ENCODE results near the gene RETREG3. TPM values are rescaled to one million over a fixed set of nuclear protein-coding genes. Genes with fewer than 3 reads are reported as not detected.

RETREG3 gene
- total and polyA plus RNA-seq, 2 donors (not counting 1 experiment from before 2014, with no cell fraction given), result 44.1 to 108 TPM

DNA sequence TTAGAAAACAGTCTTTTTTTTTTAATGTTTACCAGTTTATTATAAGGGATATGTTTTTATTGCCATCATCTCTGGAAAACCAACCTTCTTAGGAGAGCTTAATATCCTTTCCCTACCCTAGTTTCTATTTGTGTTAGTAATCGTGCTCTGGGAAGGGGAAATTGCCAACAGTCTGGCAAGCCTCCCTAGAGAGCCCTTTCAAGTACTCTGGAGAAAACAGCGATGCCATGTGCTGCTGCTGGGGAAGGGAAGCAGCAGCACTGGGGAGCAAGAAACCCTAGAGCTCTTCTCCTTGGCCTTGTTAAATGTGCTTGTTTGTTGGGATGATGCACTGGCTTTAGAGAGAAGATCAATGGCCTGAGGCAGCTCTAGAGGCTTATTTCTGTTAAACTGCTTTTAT lies 10.3 kb downstream of the RETREG3 start:
- no peak for TF ChIP-seq EZH2 (IDR thresholded peaks at IDR 0.05; ENCODE audit: borderline replicate concordance, insufficient read depth, low read depth, low read length, poor library complexity, severe bottlenecking)
- TF ChIP-seq, protein P1, sequence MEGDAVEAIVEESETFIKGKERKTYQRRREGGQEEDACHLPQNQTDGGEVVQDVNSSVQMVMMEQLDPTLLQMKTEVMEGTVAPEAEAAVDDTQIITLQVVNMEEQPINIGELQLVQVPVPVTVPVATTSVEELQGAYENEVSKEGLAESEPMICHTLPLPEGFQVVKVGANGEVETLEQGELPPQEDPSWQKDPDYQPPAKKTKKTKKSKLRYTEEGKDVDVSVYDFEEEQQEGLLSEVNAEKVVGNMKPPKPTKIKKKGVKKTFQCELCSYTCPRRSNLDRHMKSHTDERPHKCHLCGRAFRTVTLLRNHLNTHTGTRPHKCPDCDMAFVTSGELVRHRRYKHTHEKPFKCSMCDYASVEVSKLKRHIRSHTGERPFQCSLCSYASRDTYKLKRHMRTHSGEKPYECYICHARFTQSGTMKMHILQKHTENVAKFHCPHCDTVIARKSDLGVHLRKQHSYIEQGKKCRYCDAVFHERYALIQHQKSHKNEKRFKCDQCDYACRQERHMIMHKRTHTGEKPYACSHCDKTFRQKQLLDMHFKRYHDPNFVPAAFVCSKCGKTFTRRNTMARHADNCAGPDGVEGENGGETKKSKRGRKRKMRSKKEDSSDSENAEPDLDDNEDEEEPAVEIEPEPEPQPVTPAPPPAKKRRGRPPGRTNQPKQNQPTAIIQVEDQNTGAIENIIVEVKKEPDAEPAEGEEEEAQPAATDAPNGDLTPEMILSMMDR (IDR thresholded peaks at IDR 0.05), result no peak
- POLR2A ChIA-PET, result no interaction called here
- peaks cover 0 to 39% of the 10 kb centered on the region in 2 experiments for H3K36me3 ChIP-seq (replicated peaks in 1 of 2; ENCODE audit: control extremely low read depth in 1 of 2, control insufficient read depth in 1 of 2, extremely low read depth in 1 of 2, insufficient read depth in 2 of 2, low read length in 1 of 2)
- H3K4me2 ChIP-seq (replicated peaks; ENCODE audit: low read depth, low read length, poor library complexity, severe bottlenecking), result no peak overlapping the region
- WGBS (ENCODE audit: insufficient coverage), result 18% methylated on average over 2 of the region's 2 CpGs
- no peak overlapping the region for H3K4me3 ChIP-seq (ENCODE audit: control extremely low read depth in 1 of 5, extremely low read depth in 1 of 5, insufficient read depth in 1 of 5, low read depth in 2 of 5, low read length in 4 of 5)
- no peak overlapping the region for H3K27ac ChIP-seq (ENCODE audit: low read length in 2 of 2)
- H3K4me1 Mint-ChIP-seq, result peaks cover 25% of the 10 kb centered on the region
- H2AFZ ChIP-seq (ENCODE audit: insufficient read depth, low read depth, low read length, poor library complexity, severe bottlenecking), result no peak overlapping the region
- peaks cover 83% of the 10 kb centered on the region for H4K20me1 ChIP-seq (ENCODE audit: control insufficient read depth, insufficient read depth, low read length, poor library complexity, severe bottlenecking)
- H3K79me2 ChIP-seq (ENCODE audit: control insufficient read depth, insufficient read depth, low read length), result peaks cover 94% of the 10 kb centered on the region
- CTCF ChIA-PET, result interaction anchor here (0.6 to 1.8 kb wide), 3 partner anchors 17 to 120 kb away, joined by 3 to 8 read pairs (median 4); no protein-coding TSS in a partner anchor
- H3K9ac ChIP-seq (ENCODE audit: low read length), result no peak overlapping the region
- peaks cover 13% of the 10 kb centered on the region in 2 donors for H3K4me1 ChIP-seq (ENCODE audit: control insufficient read depth in 2 of 2, insufficient read depth in 2 of 2, low read length in 2 of 2)
- intact Hi-C loops (cut with micrococcal nuclease), result no loop called here
- DNase-seq (no peak), ATAC-seq (ENCODE audit: low read depth) (no peak)
- no peaks in the 10 kb centered on the region for H3K27me3 Mint-ChIP-seq
- H3K9me3 ChIP-seq (ENCODE audit: control extremely low read depth in 1 of 3, control insufficient read depth in 2 of 3, insufficient read depth in 1 of 3, low read length in 2 of 3), result no peaks in the 10 kb centered on the region
- H3K27me3 ChIP-seq (replicated peaks in 1 of 4; ENCODE audit: control extremely low read depth in 1 of 4, control insufficient read depth in 3 of 4, insufficient read depth in 4 of 4, low read length in 3 of 4), result no peaks in the 10 kb centered on the region
- peak overlapping the region; percentile 10 for H3K27ac Mint-ChIP-seq
- no peak overlapping the region for H3K4me3 Mint-ChIP-seq
- H3K9me3 Mint-ChIP-seq (ENCODE audit: insufficient read depth), result no peaks in the 10 kb centered on the region

DNA sequence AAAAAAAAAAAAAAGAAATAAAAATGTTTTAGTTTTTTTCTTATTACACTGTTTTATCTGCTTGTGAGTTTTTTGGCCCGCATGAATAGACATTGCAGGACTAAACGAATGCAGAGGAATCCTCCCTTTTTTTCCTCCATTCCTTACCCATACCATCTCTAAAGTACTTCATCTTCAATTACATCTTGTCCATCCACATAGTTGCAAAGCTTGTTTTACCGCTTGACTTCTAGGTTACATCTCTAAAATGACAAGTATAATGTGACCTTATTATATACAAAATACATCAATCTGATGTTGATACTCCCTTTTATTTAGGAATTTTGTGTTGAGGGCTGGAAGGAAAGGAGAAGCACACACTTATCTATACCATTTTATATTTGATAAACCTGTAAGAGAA lies 12.8 kb downstream of the RETREG3 start:
- no peak for DNase-seq
- Mint-ChIP-seq H3K4me1 (peaks cover 12% of the 10 kb centered on the region), H3K4me3 (no peak overlapping the region), H3K9me3 (ENCODE audit: insufficient read depth) (no peaks in the 10 kb centered on the region), H3K27ac (no peak overlapping the region), H3K27me3 (no peaks in the 10 kb centered on the region)
- Histone ChIP-seq H4K20me1 (ENCODE audit: control insufficient read depth, insufficient read depth, low read length, poor library complexity, severe bottlenecking) (peaks cover 86% of the 10 kb centered on the region), H3K27ac (ENCODE audit: low read length in 2 of 2) (no peak overlapping the region), H3K9ac (ENCODE audit: low read length) (no peak overlapping the region), H3K36me3 (replicated peaks in 1 of 2; ENCODE audit: control extremely low read depth in 1 of 2, control insufficient read depth in 1 of 2, extremely low read depth in 1 of 2, insufficient read depth in 2 of 2, low read length in 1 of 2) (peaks cover 1 to 42% of the 10 kb centered on the region in 2 experiments), H3K4me3 (ENCODE audit: control extremely low read depth in 1 of 5, extremely low read depth in 1 of 5, insufficient read depth in 1 of 5, low read depth in 2 of 5, low read length in 4 of 5) (no peak overlapping the region), H3K4me2 (replicated peaks; ENCODE audit: low read depth, low read length, poor library complexity, severe bottlenecking) (no peak overlapping the region), H3K9me3 (ENCODE audit: control extremely low read depth in 1 of 3, control insufficient read depth in 2 of 3, insufficient read depth in 1 of 3, low read length in 2 of 3) (no peaks in the 10 kb centered on the region), H3K79me2 (ENCODE audit: control insufficient read depth, insufficient read depth, low read length) (peaks cover 94% of the 10 kb centered on the region), H3K27me3 (replicated peaks in 1 of 4; ENCODE audit: control extremely low read depth in 1 of 4, control insufficient read depth in 3 of 4, insufficient read depth in 4 of 4, low read length in 3 of 4) (no peaks in the 10 kb centered on the region), H3K4me1 (ENCODE audit: control insufficient read depth in 2 of 2, insufficient read depth in 2 of 2, low read length in 2 of 2) (no peaks in the 10 kb centered on the region), H2AFZ (ENCODE audit: insufficient read depth, low read depth, low read length, poor library complexity, severe bottlenecking) (no peak overlapping the region)
- intact Hi-C loops (cut with micrococcal nuclease), result no loop called here
- ChIA-PET POLR2A (interaction anchor here (0.7 kb wide), 1 partner anchor 221 kb away, joined by 3 read pairs; no protein-coding TSS in a partner anchor), CTCF (interaction anchor here (1.0 kb wide), 1 partner anchor 16 kb away, joined by 3 read pairs; no protein-coding TSS in a partner anchor)
- TF ChIP-seq, protein P1 (IDR thresholded peaks at IDR 0.05), result no peak
- TF ChIP-seq EZH2 (IDR thresholded peaks at IDR 0.05; ENCODE audit: borderline replicate concordance, insufficient read depth, low read depth, low read length, poor library complexity, severe bottlenecking), result no peak
- no peak for ATAC-seq (ENCODE audit: low read depth)
- WGBS (ENCODE audit: insufficient coverage), result no CpG with 5 or more reads among the region's 3 CpGs

All from B cell (primary cell).